GM18505 (cell line): Measurements from ENCODE around the gene FGA.

ENCODE experiments used
- ATAC-seq: cut with Tn5 transposase; IDR thresholded peaks from one replicate; pipeline ENCODE4 v1.9.1; 2021; ENCODE audit not compliant: unreplicated experiment
- POLR2A ChIP-seq: IDR thresholded peaks from 4 replicates; pipeline ENCODE4 v1.6.1; 2011; ENCODE audit warnings: borderline replicate concordance; ENCODE audit not compliant: insufficient read depth, insufficient read length; ENCODE audit errors: extremely low read depth

Gene FGA

DNA sequence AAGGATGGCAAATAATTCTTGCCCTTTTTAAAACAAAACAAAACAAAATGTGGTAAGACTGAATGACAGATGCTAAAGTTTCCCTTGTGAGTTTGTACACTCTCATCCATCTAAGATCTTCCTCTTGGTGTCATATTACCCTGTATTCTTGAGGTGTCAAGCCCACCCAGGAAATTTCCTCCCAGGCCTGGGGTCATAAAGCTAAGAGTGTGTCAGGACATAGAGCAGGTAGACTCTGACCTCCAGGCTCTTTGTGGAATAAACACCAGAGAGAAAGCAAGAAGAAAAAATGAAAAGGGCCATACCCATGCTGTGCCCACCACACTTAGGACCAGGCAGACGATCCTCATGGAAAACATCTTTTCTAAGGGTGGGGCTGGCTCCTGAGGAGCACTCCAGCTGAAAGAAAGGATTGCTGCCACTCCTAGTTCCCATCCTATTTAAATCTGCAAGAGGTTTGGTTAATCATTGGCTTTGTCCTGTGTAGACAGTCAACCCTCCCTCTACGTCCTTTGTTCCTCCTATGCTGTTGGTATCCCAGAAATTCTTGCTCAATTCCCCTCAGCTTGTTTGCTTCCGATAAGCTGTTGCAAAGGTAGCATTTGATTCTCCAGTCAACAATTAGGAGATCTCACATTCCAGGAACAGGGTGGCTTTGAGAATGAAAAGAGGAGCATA lies at the start of gene FGA:
TSS of gene FGA (minus strand) at position 414 of the 678 bp plus-strand sequence. CDS start at position 359, 55 bp downstream.
- ATAC-seq = no peak
- TF ChIP-seq POLR2A = no peak

DNA sequence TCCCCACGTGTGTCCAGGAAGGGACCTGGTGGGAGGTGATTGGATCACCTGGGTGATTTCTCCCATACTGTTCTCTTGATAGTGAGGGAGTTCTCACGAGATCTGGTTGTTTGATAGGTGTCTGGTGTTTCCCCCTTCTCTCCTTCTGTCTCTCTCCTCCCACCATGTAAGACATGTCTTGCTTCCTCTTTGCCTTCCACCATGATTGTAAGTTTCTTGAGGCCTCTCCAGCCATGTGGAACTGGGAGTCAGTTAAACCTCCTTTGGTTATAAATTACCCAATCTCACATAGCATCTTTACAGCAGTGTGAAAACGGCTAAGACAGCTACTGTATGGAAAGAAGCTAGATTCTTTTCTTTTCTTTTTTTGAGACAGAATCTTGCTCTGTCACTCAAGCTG lies 43.5 kb upstream of the FGA start:
- no peak for TF ChIP-seq POLR2A
- peak; percentile 57 for ATAC-seq

DNA sequence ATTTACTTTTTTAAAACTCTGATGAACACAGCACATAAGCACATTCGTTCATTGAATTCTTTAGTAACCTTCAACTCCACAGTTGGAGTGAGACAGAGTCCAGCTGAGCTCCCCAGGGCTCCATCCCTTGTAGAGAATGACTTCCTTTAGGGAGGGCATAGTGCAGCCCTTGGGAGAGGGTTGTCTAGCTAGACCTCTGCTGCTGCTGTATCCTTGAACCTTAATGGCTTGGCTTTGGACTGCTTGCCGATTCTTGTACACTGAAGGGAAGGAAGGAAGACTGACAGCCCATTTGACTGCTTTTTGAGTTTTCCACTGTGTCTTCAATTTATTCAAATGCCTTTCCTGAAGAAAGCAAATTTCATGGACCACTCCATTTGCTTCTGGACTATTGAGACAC lies 41.3 kb upstream of the FGA start:
- ATAC-seq = no peak
- no peak for TF ChIP-seq POLR2A

- TF ChIP-seq POLR2A = no peak
- no peak for ATAC-seq
These were observed 39.8 kb upstream of the FGA start for GRCh38 chr4:154630324-154630723.

GRCh38 chr4:154626793-154627484 lies 36.4 kb upstream of the FGA start:
- TF ChIP-seq POLR2A = no peak
- ATAC-seq = peak; percentile 99

DNA sequence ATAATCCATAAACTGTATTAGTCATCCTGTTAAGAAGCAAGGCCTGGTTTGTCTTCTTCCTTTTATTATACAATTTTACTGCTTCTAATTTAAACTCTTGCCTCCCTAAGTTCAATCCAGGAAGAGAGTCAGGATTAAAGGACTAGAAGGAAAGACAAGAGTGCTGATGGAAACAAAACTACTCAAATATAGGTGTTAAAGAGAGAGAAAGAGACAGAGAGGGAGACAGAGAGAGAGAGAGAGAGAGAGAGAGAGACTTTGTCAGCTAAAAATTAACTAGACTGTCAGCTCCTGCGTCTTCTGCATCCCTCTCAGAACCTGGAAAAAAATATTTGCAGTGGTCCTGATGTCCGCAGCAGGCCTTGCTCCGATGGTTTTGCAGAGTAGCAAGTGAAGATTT lies 35.4 kb upstream of the FGA start:
- TF ChIP-seq POLR2A = no peak
- no peak for ATAC-seq

DNA sequence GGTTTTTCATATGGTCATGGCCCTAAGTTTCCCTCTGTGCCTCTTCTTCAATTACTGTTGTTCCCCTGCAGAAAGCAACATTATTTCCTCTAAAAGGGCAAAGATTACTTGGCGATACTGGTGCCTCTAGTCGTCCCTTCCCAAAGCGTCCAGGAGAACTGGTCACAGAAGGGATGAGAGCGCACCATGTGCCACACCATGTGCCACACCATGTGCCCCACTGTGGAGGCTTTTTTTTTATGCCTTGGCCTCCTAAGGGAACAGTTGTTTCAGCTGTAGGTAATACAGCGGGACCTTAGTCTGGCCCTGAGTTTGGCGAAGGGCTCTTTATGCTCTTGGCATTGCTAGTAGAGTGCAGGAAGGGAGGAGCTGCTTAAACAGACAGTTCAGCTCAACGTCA lies 33.5 kb upstream of the FGA start:
- TF ChIP-seq POLR2A = no peak
- no peak for ATAC-seq

DNA sequence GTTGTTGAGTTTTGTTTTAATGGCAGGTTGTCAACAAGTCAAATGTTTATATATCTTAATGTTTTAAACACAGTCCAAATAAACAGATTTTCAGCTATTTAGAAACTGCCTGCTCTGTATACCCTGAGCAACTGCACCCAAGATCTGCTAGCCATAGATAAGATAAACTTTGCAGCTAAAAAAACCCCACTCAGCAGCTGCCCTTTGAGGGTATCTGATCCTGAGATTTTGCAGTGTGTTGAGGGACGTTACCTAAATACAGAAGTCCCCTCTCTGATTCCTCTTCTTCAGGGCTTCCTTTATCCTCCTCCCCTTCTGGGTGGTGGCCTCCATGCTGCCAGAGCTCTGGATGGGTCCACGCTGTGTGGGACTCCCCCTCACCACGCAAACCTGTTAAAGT lies 32.9 kb upstream of the FGA start:
- ATAC-seq = no peak
- TF ChIP-seq POLR2A = no peak

GRCh38 chr4:154622598-154622997 lies 32.1 kb upstream of the FGA start:
- TF ChIP-seq POLR2A = no peak
- ATAC-seq = no peak

DNA sequence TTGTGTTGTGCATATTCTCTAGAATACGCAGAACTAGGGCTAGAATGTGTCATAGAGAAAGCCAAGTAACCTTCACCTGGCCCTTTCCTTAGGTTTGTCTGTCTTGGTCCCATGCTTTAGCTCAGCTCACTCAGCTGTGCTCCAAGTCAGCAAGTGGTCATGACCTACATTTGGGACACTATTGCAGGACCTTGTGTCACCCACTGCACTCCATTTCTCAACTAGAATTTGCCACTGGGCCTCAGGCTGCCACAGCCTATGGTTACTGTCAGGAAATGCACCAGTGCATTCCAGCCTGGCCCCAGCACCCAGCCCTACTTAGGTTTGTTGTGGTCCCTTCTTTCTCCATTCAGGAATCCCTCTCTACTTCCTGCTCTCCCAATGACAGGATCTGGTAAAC lies 29.6 kb upstream of the FGA start:
- no peak for TF ChIP-seq POLR2A
- no peak for ATAC-seq

DNA sequence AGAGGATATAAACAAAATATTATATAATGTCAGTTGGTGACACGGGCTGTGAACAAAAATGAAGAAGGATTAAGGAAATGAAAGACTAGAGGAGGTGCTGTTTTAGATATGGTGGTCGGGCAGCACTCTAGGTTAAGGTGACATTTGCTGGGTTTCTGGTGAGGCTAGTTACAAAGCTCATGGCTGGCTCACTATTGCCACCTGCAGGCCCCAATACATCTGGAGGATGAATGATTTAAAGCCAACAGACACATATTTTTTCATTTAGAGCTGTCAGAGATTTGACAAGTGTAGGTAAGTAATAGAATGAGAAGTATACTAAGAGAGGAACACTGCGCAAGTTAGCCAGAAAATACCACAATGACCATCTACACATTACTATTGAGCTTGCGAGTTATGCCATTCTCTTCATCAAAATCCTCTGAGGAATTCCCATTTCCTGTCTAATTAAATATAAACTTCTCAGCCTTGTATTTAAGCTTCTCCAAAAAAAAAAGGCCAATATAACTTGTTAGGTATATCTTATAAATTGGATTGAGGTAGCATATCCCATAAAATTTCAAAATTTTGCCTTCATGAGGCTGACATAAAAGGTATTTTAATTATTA lies 28.3 kb upstream of the FGA start:
- no peak for TF ChIP-seq POLR2A
- peak; percentile 76 for ATAC-seq

DNA sequence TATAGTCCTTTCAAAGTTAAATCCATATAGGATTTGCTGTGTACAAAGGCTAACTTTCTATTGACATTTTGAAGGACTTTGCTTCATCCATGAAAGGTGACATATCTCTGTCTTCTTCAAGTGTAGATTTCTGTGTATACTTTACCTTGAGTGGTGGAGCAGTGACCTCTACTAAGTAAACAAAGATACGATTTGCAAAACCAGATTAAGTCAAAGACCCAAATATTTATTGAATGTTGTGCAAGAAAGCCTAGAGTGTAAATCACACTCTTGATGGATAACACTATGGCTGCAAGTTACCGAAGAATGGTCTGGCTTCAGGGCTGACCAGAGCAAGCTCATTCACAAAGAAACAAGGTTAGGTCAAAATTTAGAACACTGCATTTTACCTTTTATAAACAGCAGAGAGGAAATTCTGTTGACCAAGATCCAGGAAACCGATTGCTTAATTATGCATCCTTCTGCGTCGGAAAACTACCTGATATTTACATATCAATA lies 27.3 kb upstream of the FGA start:
- no peak for TF ChIP-seq POLR2A
- no peak for ATAC-seq

DNA sequence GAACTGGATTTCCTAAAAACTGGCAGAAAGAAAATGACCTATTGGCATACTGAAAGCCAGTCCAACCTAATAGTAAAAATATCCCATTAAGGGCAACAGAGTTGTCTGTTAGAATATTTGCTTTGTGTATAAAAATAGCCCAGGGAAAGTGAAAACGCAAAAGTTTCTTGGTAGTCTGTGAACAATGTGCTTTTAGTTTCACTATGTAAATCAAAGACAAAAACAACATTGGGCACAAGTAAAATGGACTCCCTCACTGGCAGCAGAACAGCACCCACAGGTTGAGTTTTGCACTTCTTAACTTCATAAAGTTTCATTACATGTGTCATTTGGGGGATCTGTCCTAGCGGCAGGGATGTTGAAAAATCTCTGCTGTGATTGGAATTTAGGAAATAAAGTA lies 26.2 kb upstream of the FGA start:
- ATAC-seq = peak; percentile 93
- no peak for TF ChIP-seq POLR2A

- no peak for ATAC-seq
- no peak for TF ChIP-seq POLR2A
These were observed 25.7 kb upstream of the FGA start for GRCh38 chr4:154616287-154616686.

DNA sequence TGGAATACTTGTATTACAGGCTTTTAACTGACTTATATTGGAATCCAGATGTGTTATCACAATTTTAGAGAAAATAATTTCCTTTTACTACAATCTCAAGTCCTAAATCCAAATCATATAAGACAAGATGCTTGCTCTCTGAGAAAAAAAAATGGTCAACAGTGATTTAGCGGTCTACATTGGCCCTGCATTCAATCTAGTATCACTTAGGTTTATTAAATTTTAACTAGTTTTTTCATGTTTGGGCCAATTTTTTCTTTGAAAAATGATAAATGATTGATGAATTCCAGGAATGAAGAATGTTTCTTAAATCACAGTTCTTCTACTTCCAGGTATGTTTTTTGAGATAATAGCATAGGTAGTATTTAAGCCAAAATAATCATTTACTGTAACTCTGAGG lies 24.7 kb upstream of the FGA start:
- TF ChIP-seq POLR2A = no peak
- no peak for ATAC-seq

GRCh38 chr4:154614306-154614705 lies 23.8 kb upstream of the FGA start:
- no peak for TF ChIP-seq POLR2A
- ATAC-seq = no peak
